Tibial nerve (tissue), 4 donors: ENCODE data around the gene HPRT1.

Experiments used
- EP300 ChIP-seq, 2 donors: sonication (generic); formaldehyde crosslinking; IDR thresholded peaks; one replicate each; pipeline ENCODE4 v1.6.1; 2017; ENCODE audit warnings: antibody characterized with exemption in 2 of 2, mild to moderate bottlenecking in 1 of 2
- POLR2A ChIP-seq, 2 donors: fragments of 450-650 bp; IDR thresholded peaks; one replicate each; pipeline ENCODE4 v1.6.1; 2017; ENCODE audit warnings: antibody characterized with exemption in 2 of 2, mild to moderate bottlenecking in 2 of 2, moderate library complexity in 2 of 2
- TF ChIP-seq, protein P1 (sequence below), 5 experiments: fragments of 200-600 bp in 3 of 5; fragments of 450-650 bp in 2 of 5; sonication (generic) in 3 of 5; IDR thresholded peaks; one replicate each; pipeline ENCODE4 v1.5.1; 2016 to 2019; ENCODE audit warnings: antibody characterized with exemption in 5 of 5, mild to moderate bottlenecking in 3 of 5, moderate library complexity in 2 of 5

DNA sequence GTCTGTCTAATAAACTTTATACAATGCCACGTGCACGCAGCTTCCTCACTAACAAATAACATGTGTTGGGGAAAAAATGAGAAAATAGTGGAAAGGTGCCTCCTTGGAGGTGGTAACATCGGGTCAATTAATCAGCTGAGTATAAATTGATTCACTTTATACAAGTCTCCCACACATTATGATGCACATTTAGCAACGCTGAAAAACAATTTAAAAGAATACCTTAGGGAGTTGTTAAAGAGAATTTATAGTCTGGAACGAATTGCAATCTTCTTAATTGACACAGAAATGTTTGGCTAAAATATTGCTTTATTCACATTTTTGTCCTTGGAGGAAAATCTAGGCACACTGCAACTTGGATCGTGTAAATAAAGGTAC is 84.2 kb downstream of the HPRT1 start:
- TF ChIP-seq, protein P1, sequence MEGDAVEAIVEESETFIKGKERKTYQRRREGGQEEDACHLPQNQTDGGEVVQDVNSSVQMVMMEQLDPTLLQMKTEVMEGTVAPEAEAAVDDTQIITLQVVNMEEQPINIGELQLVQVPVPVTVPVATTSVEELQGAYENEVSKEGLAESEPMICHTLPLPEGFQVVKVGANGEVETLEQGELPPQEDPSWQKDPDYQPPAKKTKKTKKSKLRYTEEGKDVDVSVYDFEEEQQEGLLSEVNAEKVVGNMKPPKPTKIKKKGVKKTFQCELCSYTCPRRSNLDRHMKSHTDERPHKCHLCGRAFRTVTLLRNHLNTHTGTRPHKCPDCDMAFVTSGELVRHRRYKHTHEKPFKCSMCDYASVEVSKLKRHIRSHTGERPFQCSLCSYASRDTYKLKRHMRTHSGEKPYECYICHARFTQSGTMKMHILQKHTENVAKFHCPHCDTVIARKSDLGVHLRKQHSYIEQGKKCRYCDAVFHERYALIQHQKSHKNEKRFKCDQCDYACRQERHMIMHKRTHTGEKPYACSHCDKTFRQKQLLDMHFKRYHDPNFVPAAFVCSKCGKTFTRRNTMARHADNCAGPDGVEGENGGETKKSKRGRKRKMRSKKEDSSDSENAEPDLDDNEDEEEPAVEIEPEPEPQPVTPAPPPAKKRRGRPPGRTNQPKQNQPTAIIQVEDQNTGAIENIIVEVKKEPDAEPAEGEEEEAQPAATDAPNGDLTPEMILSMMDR (IDR thresholded peaks at IDR 0.05): no peak
- no peak for TF ChIP-seq POLR2A (IDR thresholded peaks at IDR 0.05)
- no peak for TF ChIP-seq EP300 (IDR thresholded peaks at IDR 0.05)
